Neural crest cell (in vitro differentiated cells): ENCODE measurements around the gene FOXP4. TPM values are rescaled to one million over a fixed set of nuclear protein-coding genes. Genes with fewer than 3 reads are reported as not detected.

Experiments
- DNase-seq: peaks from one replicate; pipeline ENCODE4 v3.0.0; 2021; ENCODE audit warnings: low read depth, mixed read lengths, low spot score
- H3K27ac Mint-ChIP-seq: one replicate; pipeline ENCODE4 v1.8.0; 2021; ENCODE audit warnings: mild to moderate bottlenecking, mixed read lengths; ENCODE audit not compliant: unreplicated experiment
- H3K27me3 Mint-ChIP-seq: 2 replicates; pipeline ENCODE4 v1.8.0; 2021; ENCODE audit warnings: low read depth, mild to moderate bottlenecking, mixed read lengths
- H3K36me3 Mint-ChIP-seq: 2 replicates; pipeline ENCODE4 v1.8.0; 2021; ENCODE audit warnings: low read depth, mild to moderate bottlenecking, mixed read lengths
- H3K4me1 Mint-ChIP-seq: 2 replicates; pipeline ENCODE4 v1.8.0; 2021; ENCODE audit warnings: mixed read lengths
- H3K4me3 Mint-ChIP-seq: one replicate; pipeline ENCODE4 v1.8.0; 2021; ENCODE audit warnings: mild to moderate bottlenecking, mixed read lengths
- H3K9me3 Mint-ChIP-seq: 2 replicates; pipeline ENCODE4 v1.8.0; 2021; ENCODE audit warnings: mixed read lengths
- CTCF ChIP-seq: fragments of 200-600 bp; sonication (generic); conservative IDR thresholded peaks from 2 replicates; pipeline ENCODE4 v1.5.0; 2021; ENCODE audit warnings: antibody characterized with exemption, mild to moderate bottlenecking
- total RNA-seq: library from RNA; stranded (reverse); gene quantifications from 2 replicates; pipeline ENCODE4 v1.2.1, GENCODE V29; 2021

The FOXP4 gene
- total RNA-seq, 1 donor from 2014 or later: 57.9 TPM

DNA sequence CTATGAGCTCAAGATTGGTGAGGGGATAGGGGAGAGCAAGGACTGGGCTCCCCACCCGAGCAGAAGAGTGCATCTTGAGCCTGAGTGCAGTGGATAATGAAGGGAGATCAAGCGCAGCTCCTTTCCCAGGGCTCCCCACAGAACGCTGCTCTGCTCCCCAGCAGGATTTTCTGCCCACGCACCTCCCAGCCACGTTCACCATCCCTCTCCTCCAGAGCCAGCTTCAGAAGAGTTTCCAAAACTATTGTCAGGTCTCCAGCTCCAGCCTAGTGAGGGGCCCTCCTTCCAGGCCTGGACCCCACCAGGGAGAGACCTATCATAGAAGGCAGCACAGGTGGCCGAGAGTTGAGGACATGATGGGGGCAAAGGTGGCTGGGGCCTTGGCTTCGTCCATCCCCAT is 34.5 kb downstream of the FOXP4 start:
- Mint-ChIP-seq H3K27me3 (no peaks in the 10 kb centered on the region), H3K27ac (peak overlapping the region; percentile 57), H3K4me3 (peak overlapping the region; percentile 57), H3K9me3 (no peaks in the 10 kb centered on the region), H3K4me1 (peaks cover 68% of the 10 kb centered on the region), H3K36me3 (no peaks in the 10 kb centered on the region)
- no peak for TF ChIP-seq CTCF
- DNase-seq: no peak

DNA sequence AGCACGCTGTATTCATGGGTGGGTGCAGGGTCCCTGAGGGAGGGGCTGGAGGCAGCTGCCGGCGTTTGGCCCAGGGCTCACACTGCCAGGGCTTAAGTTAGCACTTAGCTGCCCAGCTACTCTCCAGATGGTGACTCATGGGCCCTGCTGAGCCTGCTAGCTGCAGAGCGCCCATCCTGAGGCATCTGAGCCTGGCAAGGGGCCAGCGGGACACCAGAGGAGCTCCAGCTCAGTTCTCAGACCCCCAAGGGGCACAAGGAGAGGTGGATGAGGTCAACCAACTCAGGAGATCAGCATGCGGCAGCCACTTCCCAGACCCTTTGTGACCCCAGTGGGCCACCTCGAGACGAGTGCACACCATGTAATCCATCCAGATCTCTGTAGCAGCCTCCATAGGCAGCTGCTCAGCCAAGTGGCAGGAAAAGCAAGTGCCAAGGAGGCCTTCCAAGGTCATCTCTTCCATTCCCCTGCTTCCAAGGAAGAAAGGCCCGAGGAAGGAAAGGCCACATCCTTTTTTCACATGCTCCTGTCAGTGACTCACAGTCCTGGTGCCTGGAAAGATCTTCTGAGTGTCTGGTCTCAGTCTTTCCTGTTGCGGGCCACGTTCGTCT is 35.3 kb downstream of the FOXP4 start:
- Mint-ChIP-seq H3K27ac (no peak overlapping the region), H3K4me3 (no peak overlapping the region), H3K36me3 (no peaks in the 10 kb centered on the region), H3K9me3 (no peaks in the 10 kb centered on the region), H3K4me1 (peaks cover 71% of the 10 kb centered on the region), H3K27me3 (no peaks in the 10 kb centered on the region)
- TF ChIP-seq CTCF: no peak
- no peak for DNase-seq

GRCh38 chr6:41582540-41582939 is 36.4 kb downstream of the FOXP4 start:
- Mint-ChIP-seq H3K27me3 (no peaks in the 10 kb centered on the region), H3K4me1 (peaks cover 62% of the 10 kb centered on the region), H3K4me3 (no peak overlapping the region), H3K36me3 (no peaks in the 10 kb centered on the region), H3K27ac (peak overlapping the region; percentile 24), H3K9me3 (no peaks in the 10 kb centered on the region)
- no peak for TF ChIP-seq CTCF
- no peak for DNase-seq

DNA sequence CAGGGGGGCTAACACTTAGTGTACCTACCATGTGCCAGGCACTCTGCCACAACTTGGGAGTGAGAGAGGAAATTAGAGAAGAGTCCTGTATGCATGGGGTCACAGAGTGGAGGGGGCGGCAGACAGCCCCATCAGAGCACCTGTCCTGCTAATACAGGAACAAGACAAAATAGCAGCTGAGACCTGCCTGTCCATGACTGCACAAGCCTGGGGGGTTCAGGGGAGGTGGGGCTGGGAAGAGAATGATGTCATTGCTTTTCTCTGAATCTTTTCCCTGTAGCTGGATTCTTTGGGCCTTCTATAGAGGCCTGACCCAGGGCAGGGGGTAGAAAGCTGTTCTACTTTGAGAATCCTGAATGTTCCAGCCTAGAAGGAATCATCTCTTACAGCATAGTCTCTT is 37.4 kb downstream of the FOXP4 start:
- no peaks in the 10 kb centered on the region for H3K9me3 Mint-ChIP-seq
- no peak for DNase-seq
- peaks cover 58% of the 10 kb centered on the region for H3K4me1 Mint-ChIP-seq
- no peak for TF ChIP-seq CTCF
- no peaks in the 10 kb centered on the region for H3K36me3 Mint-ChIP-seq
- H3K4me3 Mint-ChIP-seq: no peak overlapping the region
- H3K27ac Mint-ChIP-seq: no peak overlapping the region
- H3K27me3 Mint-ChIP-seq: no peaks in the 10 kb centered on the region

DNA sequence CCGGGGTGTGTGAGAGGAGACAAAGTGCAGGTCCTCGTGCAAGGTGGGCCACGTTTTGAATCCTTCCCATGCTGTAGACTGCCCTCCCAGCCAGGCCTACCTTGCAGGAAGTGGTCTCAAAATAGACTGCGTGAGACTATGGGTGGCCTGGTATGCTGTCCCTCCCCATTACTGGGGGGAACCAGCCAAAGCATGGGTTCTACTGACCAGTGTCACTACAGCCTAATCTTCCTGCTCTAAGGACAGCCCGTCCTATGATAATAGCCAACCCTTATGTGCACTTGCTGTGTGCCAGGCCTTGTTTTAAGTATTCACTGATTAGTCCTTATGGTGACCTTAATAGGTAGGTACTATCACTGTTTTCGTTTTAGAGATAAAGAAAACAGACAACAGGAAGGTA is 38.0 kb downstream of the FOXP4 start:
- no peaks in the 10 kb centered on the region for H3K36me3 Mint-ChIP-seq
- peaks cover 54% of the 10 kb centered on the region for H3K4me1 Mint-ChIP-seq
- H3K9me3 Mint-ChIP-seq: no peaks in the 10 kb centered on the region
- no peak overlapping the region for H3K4me3 Mint-ChIP-seq
- no peak for DNase-seq
- no peak overlapping the region for H3K27ac Mint-ChIP-seq
- TF ChIP-seq CTCF: no peak
- H3K27me3 Mint-ChIP-seq: no peaks in the 10 kb centered on the region
